Stimulated activated CD4-positive, alpha-beta T cell treated with anti-CD3 and anti-CD28 coated beads, Interleukin-12 subunit alpha, Interleukin-12 subunit beta, amount 100 ng/mL, for 4 hours (primary cell): ENCODE data around the gene LIME1.

Experiments
- DNase-seq: peaks from one replicate; pipeline ENCODE4 v3.0.0-alpha.2; 2020

The LIME1 gene

GRCh38 chr20:63697357-63697867 lies 39.1 kb upstream of the LIME1 start:
- no peak for DNase-seq

- DNase-seq = no peak
Measured at GRCh38 chr20:63697868-63698545, 38.5 kb upstream of the LIME1 start.

- peak; percentile 58 for DNase-seq
Measured at GRCh38 chr20:63698739-63699465, 37.6 kb upstream of the LIME1 start.

- DNase-seq = no peak
Measured at GRCh38 chr20:63699466-63700198, 36.8 kb upstream of the LIME1 start.

- DNase-seq = no peak
Measured at GRCh38 chr20:63700199-63701050, 36.0 kb upstream of the LIME1 start.

GRCh38 chr20:63701051-63701328 lies 35.5 kb upstream of the LIME1 start:
- DNase-seq = no peak

- no peak for DNase-seq
Measured at GRCh38 chr20:63701329-63702035, 35.0 kb upstream of the LIME1 start.

- DNase-seq = no peak
Measured at GRCh38 chr20:63702036-63702665, 34.3 kb upstream of the LIME1 start.

- no peak for DNase-seq
Measured at GRCh38 chr20:63702751-63703470, 33.6 kb upstream of the LIME1 start.

- no peak for DNase-seq
Measured at GRCh38 chr20:63703471-63703975, 32.9 kb upstream of the LIME1 start.

GRCh38 chr20:63703976-63704748 lies 32.3 kb upstream of the LIME1 start:
- no peak for DNase-seq

GRCh38 chr20:63704749-63705117 lies 31.7 kb upstream of the LIME1 start:
- no peak for DNase-seq

- DNase-seq = no peak
Measured at GRCh38 chr20:63705232-63706026, 31.0 kb upstream of the LIME1 start.

- no peak for DNase-seq
Measured at GRCh38 chr20:63706027-63706695, 30.3 kb upstream of the LIME1 start.

- peak; percentile 62 for DNase-seq
Measured at GRCh38 chr20:63706852-63707557, 29.5 kb upstream of the LIME1 start.

- DNase-seq = peak; percentile 87
Measured at GRCh38 chr20:63707558-63708300, 28.7 kb upstream of the LIME1 start, which contains the start of the genes ARFRP1 and ZGPAT. TSS of gene ARFRP1 (minus strand) at chr20:63707976. CDS start at chr20:63707091, 885 bp downstream. TSS of gene ZGPAT (plus strand) at chr20:63708039. CDS start at chr20:63708581, 542 bp downstream.
